B cell (primary cell): ENCODE results near the gene ZNF747.

ENCODE experiments used
- CTCF ChIP-seq: fragments of 200-600 bp; IDR thresholded peaks from one replicate; pipeline ENCODE4 v1.8.0; 2022; ENCODE audit warnings: antibody characterized with exemption, mild to moderate bottlenecking
- EZH2 ChIP-seq: IDR thresholded peaks from 2 replicates; pipeline ENCODE4 v1.6.1; 2012; ENCODE audit warnings: borderline replicate concordance, low read depth, mild to moderate bottlenecking, moderate library complexity, low read length; ENCODE audit not compliant: insufficient read depth, poor library complexity, severe bottlenecking

DNA sequence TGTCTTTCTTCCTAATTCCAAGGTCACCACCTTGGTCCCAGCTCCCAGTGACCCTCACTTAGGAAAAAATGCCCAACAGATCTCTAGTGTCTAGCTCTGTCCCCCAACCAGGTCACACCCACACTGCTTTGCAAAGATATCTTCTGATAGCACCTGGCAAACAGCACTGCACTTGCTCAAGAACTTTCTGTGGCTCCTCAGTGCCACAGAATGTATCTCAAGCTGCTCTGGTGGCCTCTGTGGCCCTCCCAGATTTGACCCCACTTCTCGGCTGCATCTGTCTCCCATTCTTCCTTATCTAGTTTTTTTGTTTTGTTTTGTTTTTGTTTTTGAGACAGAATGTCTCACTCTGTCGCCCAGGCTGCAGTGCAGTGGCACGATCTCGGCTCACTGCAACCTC, 31.9 kb upstream of the ZNF747 start:
- TF ChIP-seq CTCF (no peak), EZH2 (no peak)
